Hepatocyte (in vitro differentiated cells): ENCODE measurements around the gene KIRREL2. TPM values are rescaled to one million over a fixed set of nuclear protein-coding genes. Genes with fewer than 3 reads are reported as not detected.

Source experiments
- DNase-seq: peaks from one replicate; pipeline ENCODE4 v3.0.0-alpha.2; 2016; ENCODE audit warnings: low spot score
- H2AFZ ChIP-seq: fragments of 200-600 bp; sonication (generic); 2 replicates; pipeline ENCODE4 v1.6.0; 2016; ENCODE audit warnings: antibody characterized with exemption, mild to moderate bottlenecking
- H3K27ac ChIP-seq: fragments of 200-600 bp; sonication (generic); 2 replicates; pipeline ENCODE4 v1.5.1; 2016; ENCODE audit warnings: mild to moderate bottlenecking
- H3K27me3 ChIP-seq: fragments of 200-600 bp; sonication (generic); 2 replicates; pipeline ENCODE4 v1.6.1; 2016
- H3K36me3 ChIP-seq: fragments of 200-600 bp; sonication (generic); replicated peaks from 2 replicates; pipeline ENCODE4 v1.5.1; 2016; ENCODE audit warnings: low read depth; ENCODE audit not compliant: insufficient read depth
- H3K4me1 ChIP-seq: fragments of 200-600 bp; sonication (generic); 2 replicates; pipeline ENCODE4 v1.5.1; 2016; ENCODE audit warnings: mild to moderate bottlenecking, moderate library complexity; ENCODE audit not compliant: insufficient read depth
- H3K4me2 ChIP-seq: fragments of 200-600 bp; sonication (generic); 2 replicates; pipeline ENCODE4 v1.6.0; 2016
- H3K4me3 ChIP-seq: fragments of 200-600 bp; sonication (generic); 2 replicates; pipeline ENCODE4 v1.5.1; 2016; ENCODE audit warnings: mild to moderate bottlenecking
- H3K79me2 ChIP-seq: fragments of 200-600 bp; sonication (generic); 2 replicates; pipeline ENCODE4 v1.6.0; 2017; ENCODE audit warnings: mild to moderate bottlenecking
- H3K9me2 ChIP-seq: fragments of 200-600 bp; sonication (generic); replicated peaks from 2 replicates; pipeline ENCODE4 v1.6.0; 2017; ENCODE audit warnings: mild to moderate bottlenecking; ENCODE audit not compliant: insufficient read depth
- H3K9me3 ChIP-seq: fragments of 200-600 bp; sonication (generic); 2 replicates; pipeline ENCODE4 v1.5.1; 2016; ENCODE audit warnings: low read depth, mild to moderate bottlenecking
- H4K20me1 ChIP-seq: fragments of 200-600 bp; sonication (generic); 2 replicates; pipeline ENCODE4 v1.6.0; 2016; ENCODE audit warnings: mild to moderate bottlenecking; ENCODE audit not compliant: insufficient read depth, poor library complexity, severe bottlenecking
- CTCF ChIP-seq: fragments of 200-600 bp; sonication (generic); IDR thresholded peaks from 2 replicates; pipeline ENCODE4 v1.5.1; 2016; ENCODE audit warnings: antibody characterized with exemption, mild to moderate bottlenecking; ENCODE audit not compliant: poor library complexity
- EZH2 ChIP-seq: fragments of 200-600 bp; sonication (generic); IDR thresholded peaks from 2 replicates; pipeline ENCODE4 v1.6.1; 2016; ENCODE audit warnings: antibody characterized with exemption, mild to moderate bottlenecking, borderline replicate concordance
- EZH2phosphoT487 ChIP-seq: fragments of 200-600 bp; sonication (generic); IDR thresholded peaks from one replicate; pipeline ENCODE4 v1.6.1; 2018; ENCODE audit warnings: antibody characterized with exemption, mild to moderate bottlenecking, low read depth, moderate library complexity; ENCODE audit not compliant: unreplicated experiment, severe bottlenecking
- WGBS: methylation state at CpG from one replicate; pipeline ENCODE4 v1.1.6; 2016; ENCODE audit warnings: low lambda C conversion rate; ENCODE audit errors: missing lambda C conversion rate; 5-methylcytosine and 5-hydroxymethylcytosine counted together
- polyA plus RNA-seq: library from polyadenylated mRNA; unstranded; fragments of >200 nt; fragmentation: Nextera tagmentation; extraction: Ambion mirVana; gene quantifications from 2 replicates; pipeline ENCODE4 v1.2.1, GENCODE V29; 2016
- total RNA-seq: library from RNA; depleted of rRNA; stranded (reverse); fragments of >200 nt; gene quantifications from 2 replicates; pipeline ENCODE4 v1.2.3, GENCODE V29; 2014

The KIRREL2 gene
- total and polyA plus RNA-seq, 2 experiments from 2014 or later: 1.4 to 2.3 TPM

- Histone ChIP-seq H3K36me3 (no peaks in the 10 kb centered on the region), H3K79me2 (no peaks in the 10 kb centered on the region), H3K4me3 (no peak overlapping the region), H3K27ac (no peak overlapping the region), H3K9me3 (no peaks in the 10 kb centered on the region), H4K20me1 (no peaks in the 10 kb centered on the region), H3K27me3 (no peaks in the 10 kb centered on the region), H3K4me2 (no peak overlapping the region), H3K9me2 (no peaks in the 10 kb centered on the region), H2AFZ (no peak overlapping the region), H3K4me1 (no peaks in the 10 kb centered on the region)
- WGBS: 72% methylated on average over 21 of the region's 23 CpGs
- no peak for DNase-seq
- no peak for TF ChIP-seq EZH2
- no peak for TF ChIP-seq CTCF
- no peak for TF ChIP-seq EZH2phosphoT487
Measured at GRCh38 chr19:35879068-35879467, 22.4 kb downstream of the KIRREL2 start.

GRCh38 chr19:35879770-35880317 lies 23.1 kb downstream of the KIRREL2 start:
- no peak overlapping the region for H3K4me2 ChIP-seq
- no peaks in the 10 kb centered on the region for H4K20me1 ChIP-seq
- no peaks in the 10 kb centered on the region for H3K9me2 ChIP-seq
- H3K4me1 ChIP-seq: no peaks in the 10 kb centered on the region
- H3K4me3 ChIP-seq: no peak overlapping the region
- no peak overlapping the region for H2AFZ ChIP-seq
- no peak overlapping the region for H3K27ac ChIP-seq
- no peak for TF ChIP-seq CTCF
- TF ChIP-seq EZH2: no peak
- no peak for TF ChIP-seq EZH2phosphoT487
- DNase-seq: peak; percentile 95
- no peaks in the 10 kb centered on the region for H3K9me3 ChIP-seq
- H3K79me2 ChIP-seq: no peaks in the 10 kb centered on the region
- no peaks in the 10 kb centered on the region for H3K36me3 ChIP-seq
- 4% methylated on average over 28 of the region's 28 CpGs for WGBS
- no peaks in the 10 kb centered on the region for H3K27me3 ChIP-seq

GRCh38 chr19:35882114-35882832 lies 25.6 kb downstream of the KIRREL2 start:
- DNase-seq: peak; percentile 52
- H3K4me3 ChIP-seq: no peak overlapping the region

More at GRCh38 chr19:35882114-35882832, 25.6 kb downstream of the KIRREL2 start:
- TF ChIP-seq CTCF (peak; percentile 65), EZH2 (no peak)
- Histone ChIP-seq H2AFZ (no peak overlapping the region), H3K9me3 (no peaks in the 10 kb centered on the region), H3K79me2 (no peaks in the 10 kb centered on the region), H3K4me2 (no peak overlapping the region), H4K20me1 (no peaks in the 10 kb centered on the region), H3K27ac (no peak overlapping the region), H3K4me1 (no peaks in the 10 kb centered on the region), H3K36me3 (no peaks in the 10 kb centered on the region), H3K27me3 (no peaks in the 10 kb centered on the region), H3K9me2 (no peaks in the 10 kb centered on the region)
- WGBS: 29% methylated on average over 8 of the region's 8 CpGs
